ENCODE data around the gene ABHD8. TPM values are rescaled to one million over a fixed set of nuclear protein-coding genes. Genes with fewer than 3 reads are reported as not detected.

The ABHD8 gene
- total RNA-seq, 1 donor from 2014 or later: 10.9 TPM

Other genes with a start within 250 kb of the ABHD8 start
- gene HAUS8, start 228.0 kb downstream of the ABHD8 start, total RNA-seq: 27.8 and 28.8 TPM in 2 replicates
- gene MYO9B, start 227.6 kb downstream of the ABHD8 start, total RNA-seq: 143 TPM in 2 replicates
- 26.4 and 27.2 TPM in 2 replicates for gene USE1, start 88.1 kb downstream of the ABHD8 start, total RNA-seq
- 20.7 and 22.0 TPM in 2 replicates for gene OCEL1, start 77.2 kb downstream of the ABHD8 start, total RNA-seq
- gene NR2F6, start 57.5 kb downstream of the ABHD8 start, total RNA-seq: 13.2 and 13.4 TPM in 2 replicates
- 0.07 TPM in 1 of 2 replicates, not detected in the other for gene USHBP1, start 38.7 kb downstream of the ABHD8 start, total RNA-seq
- gene BABAM1, start 36.0 kb downstream of the ABHD8 start, total RNA-seq: 122 and 123 TPM in 2 replicates
- gene ANKLE1, start 21.5 kb downstream of the ABHD8 start, total RNA-seq: 19.8 and 20.4 TPM in 2 replicates
- gene MRPL34, start 2.4 kb upstream of the ABHD8 start, total RNA-seq: 92.0 and 95.7 TPM in 2 replicates
- 37.1 and 39.2 TPM in 2 replicates for gene DDA1, start 6.1 kb upstream of the ABHD8 start, total RNA-seq
- 9.2 and 9.4 TPM in 2 replicates for gene ANO8, start 31.4 kb upstream of the ABHD8 start, total RNA-seq
- 62.5 and 66.5 TPM in 2 replicates for gene GTPBP3, start 34.1 kb upstream of the ABHD8 start, total RNA-seq
- not detected in 2 replicates for gene PLVAP, start 73.9 kb upstream of the ABHD8 start, total RNA-seq
- gene CCDC194, start 90.8 kb upstream of the ABHD8 start, total RNA-seq: 1.5 and 2.4 TPM in 2 replicates
- 129 and 133 TPM in 2 replicates for gene BST2, start 102.2 kb upstream of the ABHD8 start, total RNA-seq
- gene MVB12A, start 116.6 kb upstream of the ABHD8 start, total RNA-seq: 41.1 and 43.2 TPM in 2 replicates
- gene TMEM221, start 145.2 kb upstream of the ABHD8 start, total RNA-seq: not detected in 2 replicates
- gene NXNL1, start 157.5 kb upstream of the ABHD8 start, total RNA-seq: not detected in 2 replicates
- gene SLC27A1, start 167.1 kb upstream of the ABHD8 start, total RNA-seq: 3.1 and 3.5 TPM in 2 replicates
- gene PGLS, start 208.2 kb upstream of the ABHD8 start, total RNA-seq: 81.4 and 85.7 TPM in 2 replicates